ENCODE data around the gene SYNPR. TPM values are rescaled to one million over a fixed set of nuclear protein-coding genes. Genes with fewer than 3 reads are reported as not detected.

Gene SYNPR
- total RNA-seq, 1 experiment from 2014 or later: 17.6 TPM

GRCh38 chr3:63458405-63458804 is 180.3 kb downstream of the SYNPR start:
- TF ChIP-seq EZH2 (IDR thresholded peaks at IDR 0.05; ENCODE audit: borderline replicate concordance, low read depth, low read length, poor library complexity, severe bottlenecking): no peak
- TF ChIP-seq, protein P1, sequence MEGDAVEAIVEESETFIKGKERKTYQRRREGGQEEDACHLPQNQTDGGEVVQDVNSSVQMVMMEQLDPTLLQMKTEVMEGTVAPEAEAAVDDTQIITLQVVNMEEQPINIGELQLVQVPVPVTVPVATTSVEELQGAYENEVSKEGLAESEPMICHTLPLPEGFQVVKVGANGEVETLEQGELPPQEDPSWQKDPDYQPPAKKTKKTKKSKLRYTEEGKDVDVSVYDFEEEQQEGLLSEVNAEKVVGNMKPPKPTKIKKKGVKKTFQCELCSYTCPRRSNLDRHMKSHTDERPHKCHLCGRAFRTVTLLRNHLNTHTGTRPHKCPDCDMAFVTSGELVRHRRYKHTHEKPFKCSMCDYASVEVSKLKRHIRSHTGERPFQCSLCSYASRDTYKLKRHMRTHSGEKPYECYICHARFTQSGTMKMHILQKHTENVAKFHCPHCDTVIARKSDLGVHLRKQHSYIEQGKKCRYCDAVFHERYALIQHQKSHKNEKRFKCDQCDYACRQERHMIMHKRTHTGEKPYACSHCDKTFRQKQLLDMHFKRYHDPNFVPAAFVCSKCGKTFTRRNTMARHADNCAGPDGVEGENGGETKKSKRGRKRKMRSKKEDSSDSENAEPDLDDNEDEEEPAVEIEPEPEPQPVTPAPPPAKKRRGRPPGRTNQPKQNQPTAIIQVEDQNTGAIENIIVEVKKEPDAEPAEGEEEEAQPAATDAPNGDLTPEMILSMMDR (conservative IDR thresholded peaks at IDR 0.05; ENCODE audit: low read depth, low read length): no peak
- Histone ChIP-seq H3K27ac (ENCODE audit: low read depth, low read length, poor library complexity, severe bottlenecking) (no peak overlapping the region), H3K9me3 (ENCODE audit: low read depth, low read length, poor library complexity, severe bottlenecking) (no peaks in the 10 kb centered on the region), H3K4me1 (ENCODE audit: insufficient read depth, low read length, poor library complexity, severe bottlenecking) (no peaks in the 10 kb centered on the region), H3K4me3 (ENCODE audit: low read depth, low read length, poor library complexity, severe bottlenecking) (no peak overlapping the region), H3K27me3 (replicated peaks; ENCODE audit: insufficient read depth, low read depth, low read length, poor library complexity) (no peaks in the 10 kb centered on the region), H3K36me3 (ENCODE audit: insufficient read depth, low read length, poor library complexity, severe bottlenecking) (no peaks in the 10 kb centered on the region)
- no TSS peak for BruUV-seq (replicated peaks)
- ChIA-PET POLR2A (ENCODE audit: low non-redundant PET) (no interaction called here), CTCF (no interaction called here)
- no peak for DNase-seq (ENCODE audit: low spot score)
- intact Hi-C loops (cut with micrococcal nuclease; ENCODE audit: unreplicated experiment): no loop called here

DNA sequence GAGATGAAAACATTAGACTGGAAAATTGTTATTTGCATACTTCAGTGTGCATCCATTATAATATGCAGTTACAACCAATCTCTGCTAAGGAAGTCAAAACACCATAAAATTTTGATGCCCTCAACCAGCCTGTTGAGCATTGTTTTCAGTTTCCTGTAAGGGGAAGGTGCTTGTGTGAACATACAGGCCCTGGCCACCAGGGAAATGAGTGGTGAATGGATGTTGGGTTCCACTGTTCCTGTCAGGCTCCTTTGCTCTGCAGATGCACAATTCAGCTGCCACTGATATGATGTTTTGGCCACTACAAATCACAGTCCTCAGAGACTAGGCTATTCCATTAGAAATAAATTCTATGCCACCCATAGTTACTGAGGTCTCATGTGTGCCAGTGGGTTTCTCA is 184.6 kb downstream of the SYNPR start:
- CTCF ChIA-PET: no interaction called here
- H3K27me3 ChIP-seq (replicated peaks; ENCODE audit: insufficient read depth, low read depth, low read length, poor library complexity): no peaks in the 10 kb centered on the region

DNA sequence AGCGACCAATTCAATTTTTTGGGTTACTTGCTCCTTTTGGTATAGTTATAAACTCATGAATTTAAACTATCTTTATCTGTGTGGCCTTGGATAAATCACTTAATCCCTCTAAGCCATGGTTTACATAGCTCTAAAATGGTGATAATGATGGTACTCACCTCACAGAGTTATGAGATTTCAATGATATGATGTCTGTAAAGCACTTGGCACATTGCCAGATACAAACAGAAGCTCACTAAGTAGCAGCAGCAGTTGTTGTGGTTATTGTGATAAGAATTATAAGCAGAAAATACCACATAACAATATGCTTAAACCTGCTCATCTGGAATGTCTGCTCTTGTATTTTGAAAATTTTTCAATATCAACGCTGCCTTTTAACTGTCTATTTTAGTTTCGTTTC is 189.3 kb downstream of the SYNPR start:
- CTCF ChIA-PET: interaction anchor here (0.7 kb wide), 1 partner anchor 134 kb away, joined by 3 read pairs; no protein-coding TSS in a partner anchor
- Histone ChIP-seq H3K4me1 (ENCODE audit: insufficient read depth, low read length, poor library complexity, severe bottlenecking) (no peaks in the 10 kb centered on the region), H3K27ac (ENCODE audit: low read depth, low read length, poor library complexity, severe bottlenecking) (no peak overlapping the region), H3K27me3 (replicated peaks; ENCODE audit: insufficient read depth, low read depth, low read length, poor library complexity) (no peaks in the 10 kb centered on the region), H3K9me3 (ENCODE audit: low read depth, low read length, poor library complexity, severe bottlenecking) (no peaks in the 10 kb centered on the region), H3K36me3 (ENCODE audit: insufficient read depth, low read length, poor library complexity, severe bottlenecking) (no peaks in the 10 kb centered on the region), H3K4me3 (ENCODE audit: low read depth, low read length, poor library complexity, severe bottlenecking) (no peak overlapping the region)
- TF ChIP-seq, protein P1 (conservative IDR thresholded peaks at IDR 0.05; ENCODE audit: low read depth, low read length): no peak
- TF ChIP-seq EZH2 (IDR thresholded peaks at IDR 0.05; ENCODE audit: borderline replicate concordance, low read depth, low read length, poor library complexity, severe bottlenecking): no peak
- no TSS peak for BruUV-seq (replicated peaks)
- POLR2A ChIA-PET (ENCODE audit: low non-redundant PET): no interaction called here
- intact Hi-C loops (cut with micrococcal nuclease; ENCODE audit: unreplicated experiment): no loop called here
- no peak for DNase-seq (ENCODE audit: low spot score)

More for the DNA sequence above, 184.6 kb downstream of the SYNPR start:
- no peaks in the 10 kb centered on the region for H3K4me1 ChIP-seq (ENCODE audit: insufficient read depth, low read length, poor library complexity, severe bottlenecking)
- peak; percentile 8 for DNase-seq (ENCODE audit: low spot score)
- no peak overlapping the region for H3K4me3 ChIP-seq (ENCODE audit: low read depth, low read length, poor library complexity, severe bottlenecking)
- POLR2A ChIA-PET (ENCODE audit: low non-redundant PET): no interaction called here
- no peak overlapping the region for H3K27ac ChIP-seq (ENCODE audit: low read depth, low read length, poor library complexity, severe bottlenecking)
- no TSS peak for BruUV-seq (replicated peaks)
- no peaks in the 10 kb centered on the region for H3K36me3 ChIP-seq (ENCODE audit: insufficient read depth, low read length, poor library complexity, severe bottlenecking)
- H3K9me3 ChIP-seq (ENCODE audit: low read depth, low read length, poor library complexity, severe bottlenecking): no peaks in the 10 kb centered on the region
- intact Hi-C loops (cut with micrococcal nuclease; ENCODE audit: unreplicated experiment): no loop called here
- no peak for TF ChIP-seq EZH2 (IDR thresholded peaks at IDR 0.05; ENCODE audit: borderline replicate concordance, low read depth, low read length, poor library complexity, severe bottlenecking)
- TF ChIP-seq, protein P1 (conservative IDR thresholded peaks at IDR 0.05; ENCODE audit: low read depth, low read length): no peak

Measured in A673 (cell line).